GM21737 (cell line): ENCODE data around the gene GNAZ.

Source experiments
- ATAC-seq: cut with Tn5 transposase; IDR thresholded peaks from one replicate; pipeline ENCODE4 v1.9.1; 2021; ENCODE audit warnings: mild to moderate bottlenecking, moderate library complexity; ENCODE audit not compliant: unreplicated experiment

The GNAZ gene

GRCh38 chr22:23105304-23105703, 35.0 kb downstream of the GNAZ start:
- ATAC-seq, result no peak

GRCh38 chr22:23105919-23106318, 35.6 kb downstream of the GNAZ start:
- ATAC-seq, result no peak

- no peak for ATAC-seq
Observed at GRCh38 chr22:23106344-23106743, 36.0 kb downstream of the GNAZ start.

- ATAC-seq, result no peak
Observed at GRCh38 chr22:23106906-23107367, 36.6 kb downstream of the GNAZ start.

- no peak for ATAC-seq
Observed at GRCh38 chr22:23107487-23108248, 37.3 kb downstream of the GNAZ start.

- ATAC-seq, result no peak
Observed at GRCh38 chr22:23108249-23109078, 38.1 kb downstream of the GNAZ start.

- ATAC-seq, result no peak
Observed at GRCh38 chr22:23109079-23109347, 38.7 kb downstream of the GNAZ start.

GRCh38 chr22:23109441-23109978, 39.2 kb downstream of the GNAZ start:
- no peak for ATAC-seq

- ATAC-seq, result no peak
Observed at GRCh38 chr22:23110190-23110921, 40.0 kb downstream of the GNAZ start.

- ATAC-seq, result no peak
Observed at GRCh38 chr22:23110922-23111527, 40.7 kb downstream of the GNAZ start.

- no peak for ATAC-seq
Observed at GRCh38 chr22:23112472-23113012, 42.2 kb downstream of the GNAZ start.

GRCh38 chr22:23113067-23113846, 42.9 kb downstream of the GNAZ start:
- ATAC-seq, result no peak

- ATAC-seq, result no peak
Observed at GRCh38 chr22:23113847-23114720, 43.8 kb downstream of the GNAZ start.

- ATAC-seq, result no peak
Observed at GRCh38 chr22:23114721-23115020, 44.4 kb downstream of the GNAZ start.

GRCh38 chr22:23115369-23115768, 45.0 kb downstream of the GNAZ start:
- no peak for ATAC-seq

- ATAC-seq, result no peak
Observed at GRCh38 chr22:23115825-23116494, 45.6 kb downstream of the GNAZ start.

GRCh38 chr22:23116506-23117263, 46.4 kb downstream of the GNAZ start:
- ATAC-seq, result no peak

- ATAC-seq, result no peak
Observed at GRCh38 chr22:23117275-23117674, 47.0 kb downstream of the GNAZ start.
